K562 (cell line): ENCODE data around the gene CD22. TPM values are rescaled to one million over a fixed set of nuclear protein-coding genes. Genes with fewer than 3 reads are reported as not detected.

ENCODE experiments used
- CBX2 ChIP-seq: fragments of 200-600 bp; sonication (generic); IDR thresholded peaks from one replicate; pipeline ENCODE4 v1.6.1; 2012; ENCODE audit warnings: mild to moderate bottlenecking, low read length, inconsistent platforms; ENCODE audit not compliant: insufficient read depth, poor library complexity, severe bottlenecking
- GATAD2B ChIP-seq: fragments of 450-650 bp; IDR thresholded peaks from 2 replicates; pipeline ENCODE4 v1.6.1; 2017; ENCODE audit warnings: mild to moderate bottlenecking, borderline replicate concordance
- KAT7 ChIP-seq: sonication (generic); formaldehyde crosslinking; IDR thresholded peaks from 2 replicates; pipeline ENCODE4 v1.8.0; 2022; ENCODE audit warnings: missing genetic modification reagents, mild to moderate bottlenecking, borderline replicate concordance
- KLF6 ChIP-seq: fragments of 250-450 bp; sonication (Bioruptor Pico); IDR thresholded peaks from 2 replicates; pipeline ENCODE4 v1.4.0; 2020; ENCODE audit warnings: mild to moderate bottlenecking, moderate library complexity, borderline replicate concordance
- POLR3G ChIP-seq: IDR thresholded peaks from 2 replicates; pipeline ENCODE4 v1.6.1; 2011; ENCODE audit not compliant: insufficient read length, insufficient replicate concordance; ENCODE audit errors: extremely low read depth
- SMARCA4 ChIP-seq: fragments of 450-650 bp; IDR thresholded peaks from 2 replicates; pipeline ENCODE4 v1.6.1; 2016
- TEAD2 ChIP-seq: fragments of 450-650 bp; IDR thresholded peaks from 2 replicates; pipeline ENCODE4 v1.6.1; 2016; ENCODE audit warnings: missing genetic modification characterization, control low read depth, missing compliant biosample characterization
- TOE1 ChIP-seq, 2 experiments: fragments of 450-650 bp in 1 of 2; sonication (generic) in 1 of 2; formaldehyde crosslinking in 1 of 2; IDR thresholded peaks; 2 replicates each; pipeline versions ENCODE4 v1.7.1 to v1.8.0; 2016 to 2022; ENCODE audit warnings: borderline replicate concordance in 2 of 2, mild to moderate bottlenecking in 2 of 2, antibody characterized with exemption in 1 of 2, inconsistent platforms in 1 of 2, low read depth in 1 of 2, missing genetic modification reagents in 1 of 2, moderate library complexity in 1 of 2
- ZBTB8A ChIP-seq: fragments of 450-650 bp; IDR thresholded peaks from 2 replicates; pipeline ENCODE4 v1.6.1; 2018; ENCODE audit warnings: mild to moderate bottlenecking, moderate library complexity; ENCODE audit not compliant: partially characterized antibody
- ZNF445 ChIP-seq: fragments of 250-450 bp; sonication (Bioruptor Pico); IDR thresholded peaks from 2 replicates; pipeline ENCODE4 v1.4.0; 2020; ENCODE audit warnings: low read depth, mild to moderate bottlenecking, moderate library complexity
- ZNF589 ChIP-seq: fragments of 200-800 bp; sonication (Bioruptor generic); IDR thresholded peaks from 2 replicates; pipeline ENCODE4 v1.6.1; 2016; ENCODE audit warnings: low read depth, missing genetic modification characterization, missing compliant biosample characterization
- ZNF717 ChIP-seq: fragments of 250-450 bp; sonication (Bioruptor Pico); IDR thresholded peaks from 2 replicates; pipeline ENCODE4 v1.5.0; 2021
- polyA plus RNA-seq, 8 experiments: library from polyadenylated mRNA; depleted of rRNA in 4 of 8; stranded (reverse) in 5 of 8; unstranded in 3 of 8; fragments of >200 nt; fragmentation: Nextera tagmentation in 2 of 8; fragmentation: Illumina TruSeq in 1 of 8; extraction: Ambion mirVana in 2 of 8; extraction: Trizol in 1 of 8; gene quantifications; 2 replicates each; pipeline versions ENCODE4 v1.2.1 to v1.2.3, GENCODE V29; 2011 to 2014; ENCODE audit warnings: inconsistent platforms in 1 of 8, missing spikeins in 1 of 8
- total RNA-seq, 7 experiments: library from RNA; depleted of rRNA in 6 of 7; stranded (reverse); fragments of >200 nt in 6 of 7; fragmentation: Illumina TruSeq in 2 of 7; extraction: Trizol in 2 of 7; gene quantifications; 2 replicates each; pipeline versions ENCODE4 v1.2.1 to v1.2.3, GENCODE V29; 2011 to 2021; ENCODE audit warnings: low replicate concordance in 1 of 7
- TF ChIP-seq, protein P1 (sequence below), 2 experiments: fragments of 450-650 bp; IDR thresholded peaks; 2 replicates each; pipeline ENCODE4 v1.6.1; 2016; ENCODE audit warnings: mild to moderate bottlenecking in 2 of 2, borderline replicate concordance in 1 of 2, low read depth in 1 of 2, moderate library complexity in 1 of 2
- TF ChIP-seq, protein P2 (sequence below): fragments of 450-650 bp; formaldehyde crosslinking; IDR thresholded peaks from 2 replicates; pipeline ENCODE4 v1.4.0; 2020; ENCODE audit warnings: mild to moderate bottlenecking
- TF ChIP-seq, protein P3 (sequence below), 2 experiments: fragments of 450-650 bp in 1 of 2; IDR thresholded peaks; 2 replicates each; pipeline ENCODE4 v1.6.1; 2011 to 2017; ENCODE audit warnings: low read depth in 2 of 2, antibody characterized with exemption in 1 of 2, borderline replicate concordance in 1 of 2, low read length in 1 of 2, mild to moderate bottlenecking in 1 of 2, mixed read lengths in 1 of 2; ENCODE audit not compliant: control insufficient read depth in 1 of 2

Gene CD22
- total and polyA plus RNA-seq, 9 of the 15 experiments (the other 6 are each of a cell fraction or from before 2014, with no cell fraction given) = 0.29 to 5.0 (median 3.5) TPM

DNA sequence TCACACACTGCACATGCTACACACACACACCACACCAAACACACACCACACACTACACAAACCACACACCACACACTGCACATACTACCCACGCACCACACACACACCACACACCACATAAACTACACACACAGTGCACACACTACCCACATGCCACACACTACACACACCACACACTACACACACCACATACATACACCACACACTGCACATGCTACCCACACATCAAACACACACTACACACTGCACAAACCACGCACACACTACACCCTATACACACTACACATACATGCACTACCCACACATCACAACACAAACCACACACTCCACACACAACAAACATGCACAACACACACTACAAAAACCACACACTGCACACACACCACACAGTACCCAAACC is 31.1 kb upstream of the CD22 start (continued):
- TF ChIP-seq, protein P1, sequence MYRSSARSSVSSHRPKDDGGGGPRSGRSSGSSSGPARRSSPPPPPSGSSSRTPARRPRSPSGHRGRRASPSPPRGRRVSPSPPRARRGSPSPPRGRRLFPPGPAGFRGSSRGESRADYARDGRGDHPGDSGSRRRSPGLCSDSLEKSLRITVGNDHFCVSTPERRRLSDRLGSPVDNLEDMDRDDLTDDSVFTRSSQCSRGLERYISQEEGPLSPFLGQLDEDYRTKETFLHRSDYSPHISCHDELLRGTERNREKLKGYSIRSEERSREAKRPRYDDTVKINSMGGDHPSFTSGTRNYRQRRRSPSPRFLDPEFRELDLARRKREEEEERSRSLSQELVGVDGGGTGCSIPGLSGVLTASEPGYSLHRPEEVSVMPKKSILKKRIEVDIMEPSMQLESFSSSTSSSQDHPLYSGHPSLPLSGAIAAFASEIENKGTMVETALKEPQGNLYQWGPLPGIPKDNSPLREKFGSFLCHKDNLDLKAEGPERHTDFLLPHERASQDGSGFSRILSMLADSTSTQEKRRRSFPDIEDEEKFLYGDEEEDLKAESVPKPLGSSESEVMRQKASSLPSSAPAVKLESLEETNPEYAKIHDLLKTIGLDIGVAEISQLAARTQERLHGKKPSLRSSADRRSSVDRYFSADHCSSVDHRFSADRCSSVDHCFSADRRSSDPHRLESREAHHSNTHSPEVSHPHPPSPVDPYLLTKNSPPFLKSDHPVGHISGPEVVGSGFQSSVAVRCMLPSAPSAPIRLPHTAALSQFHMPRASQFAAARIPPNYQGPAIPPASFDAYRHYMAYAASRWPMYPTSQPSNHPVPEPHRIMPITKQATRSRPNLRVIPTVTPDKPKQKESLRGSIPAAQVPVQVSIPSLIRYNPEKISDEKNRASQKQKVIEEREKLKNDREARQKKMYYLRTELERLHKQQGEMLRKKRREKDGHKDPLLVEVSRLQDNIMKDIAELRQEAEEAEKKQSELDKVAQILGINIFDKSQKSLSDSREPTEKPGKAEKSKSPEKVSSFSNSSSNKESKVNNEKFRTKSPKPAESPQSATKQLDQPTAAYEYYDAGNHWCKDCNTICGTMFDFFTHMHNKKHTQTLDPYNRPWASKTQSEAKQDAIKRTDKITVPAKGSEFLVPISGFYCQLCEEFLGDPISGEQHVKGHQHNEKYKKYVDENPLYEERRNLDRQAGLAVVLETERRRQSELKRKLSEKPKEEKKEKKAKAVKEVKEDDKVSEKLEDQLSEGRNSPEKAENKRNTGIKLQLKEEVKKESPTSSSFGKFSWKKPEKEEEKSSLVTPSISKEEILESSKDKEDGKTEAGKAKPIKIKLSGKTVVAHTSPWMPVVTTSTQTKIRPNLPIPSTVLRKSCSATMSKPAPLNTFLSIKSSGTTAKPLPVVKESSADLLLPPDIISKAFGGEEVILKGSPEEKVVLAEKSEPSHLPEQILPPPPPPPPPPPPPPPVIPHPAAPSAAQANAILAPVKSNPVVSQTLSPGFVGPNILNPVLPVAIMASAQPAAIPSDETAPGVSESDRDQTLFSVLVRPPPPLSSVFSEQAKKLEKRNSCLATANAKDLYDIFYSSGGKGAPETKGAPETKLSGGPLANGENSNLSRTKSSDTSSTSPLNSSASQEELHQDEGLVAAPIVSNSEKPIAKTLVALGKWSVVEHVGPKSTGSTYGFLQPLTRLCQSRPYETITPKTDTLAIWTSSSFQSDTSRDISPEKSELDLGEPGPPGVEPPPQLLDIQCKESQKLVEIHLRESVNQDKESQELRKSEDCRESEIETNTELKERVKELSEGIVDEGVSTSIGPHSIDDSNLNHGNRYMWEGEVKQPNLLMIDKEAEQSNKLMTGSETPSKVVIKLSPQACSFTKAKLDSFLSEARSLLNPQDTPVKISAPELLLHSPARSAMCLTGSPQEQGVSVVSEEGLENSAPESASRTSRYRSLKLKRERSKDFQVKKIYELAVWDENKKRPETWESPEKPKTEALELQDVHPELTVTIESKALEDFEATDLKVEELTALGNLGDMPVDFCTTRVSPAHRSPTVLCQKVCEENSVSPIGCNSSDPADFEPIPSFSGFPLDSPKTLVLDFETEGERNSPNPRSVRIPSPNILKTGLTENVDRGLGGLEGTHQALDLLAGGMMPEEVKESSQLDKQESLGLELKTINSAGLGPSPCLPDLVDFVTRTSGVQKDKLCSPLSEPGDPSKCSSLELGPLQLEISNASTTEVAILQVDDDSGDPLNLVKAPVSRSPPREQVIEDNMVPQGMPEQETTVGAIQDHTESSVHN (IDR thresholded peaks at IDR 0.05; ENCODE audit: borderline replicate concordance in 1 of 2, low read depth in 1 of 2) = no peak
- TF ChIP-seq ZNF717 (no peak), ZBTB8A (no peak), TOE1 (IDR thresholded peaks at IDR 0.05; ENCODE audit: borderline replicate concordance) (no peak), TOE1 (CRISPR knock-in tag; IDR thresholded peaks at IDR 0.05; ENCODE audit: borderline replicate concordance, low read depth) (no peak), KLF6 (CRISPR knock-in tag) (no peak), KAT7 (no peak), ZNF589 (CRISPR knock-in tag) (no peak), POLR3G (no peak), ZNF445 (CRISPR knock-in tag) (no peak), SMARCA4 (no peak), GATAD2B (no peak), TEAD2 (tag) (no peak), CBX2 (no peak)
- TF ChIP-seq, protein P2, sequence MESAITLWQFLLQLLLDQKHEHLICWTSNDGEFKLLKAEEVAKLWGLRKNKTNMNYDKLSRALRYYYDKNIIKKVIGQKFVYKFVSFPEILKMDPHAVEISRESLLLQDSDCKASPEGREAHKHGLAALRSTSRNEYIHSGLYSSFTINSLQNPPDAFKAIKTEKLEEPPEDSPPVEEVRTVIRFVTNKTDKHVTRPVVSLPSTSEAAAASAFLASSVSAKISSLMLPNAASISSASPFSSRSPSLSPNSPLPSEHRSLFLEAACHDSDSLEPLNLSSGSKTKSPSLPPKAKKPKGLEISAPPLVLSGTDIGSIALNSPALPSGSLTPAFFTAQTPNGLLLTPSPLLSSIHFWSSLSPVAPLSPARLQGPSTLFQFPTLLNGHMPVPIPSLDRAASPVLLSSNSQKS (CRISPR knock-in tag) = no peak
- TF ChIP-seq, protein P3, sequence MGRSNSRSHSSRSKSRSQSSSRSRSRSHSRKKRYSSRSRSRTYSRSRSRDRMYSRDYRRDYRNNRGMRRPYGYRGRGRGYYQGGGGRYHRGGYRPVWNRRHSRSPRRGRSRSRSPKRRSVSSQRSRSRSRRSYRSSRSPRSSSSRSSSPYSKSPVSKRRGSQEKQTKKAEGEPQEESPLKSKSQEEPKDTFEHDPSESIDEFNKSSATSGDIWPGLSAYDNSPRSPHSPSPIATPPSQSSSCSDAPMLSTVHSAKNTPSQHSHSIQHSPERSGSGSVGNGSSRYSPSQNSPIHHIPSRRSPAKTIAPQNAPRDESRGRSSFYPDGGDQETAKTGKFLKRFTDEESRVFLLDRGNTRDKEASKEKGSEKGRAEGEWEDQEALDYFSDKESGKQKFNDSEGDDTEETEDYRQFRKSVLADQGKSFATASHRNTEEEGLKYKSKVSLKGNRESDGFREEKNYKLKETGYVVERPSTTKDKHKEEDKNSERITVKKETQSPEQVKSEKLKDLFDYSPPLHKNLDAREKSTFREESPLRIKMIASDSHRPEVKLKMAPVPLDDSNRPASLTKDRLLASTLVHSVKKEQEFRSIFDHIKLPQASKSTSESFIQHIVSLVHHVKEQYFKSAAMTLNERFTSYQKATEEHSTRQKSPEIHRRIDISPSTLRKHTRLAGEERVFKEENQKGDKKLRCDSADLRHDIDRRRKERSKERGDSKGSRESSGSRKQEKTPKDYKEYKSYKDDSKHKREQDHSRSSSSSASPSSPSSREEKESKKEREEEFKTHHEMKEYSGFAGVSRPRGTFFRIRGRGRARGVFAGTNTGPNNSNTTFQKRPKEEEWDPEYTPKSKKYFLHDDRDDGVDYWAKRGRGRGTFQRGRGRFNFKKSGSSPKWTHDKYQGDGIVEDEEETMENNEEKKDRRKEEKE (IDR thresholded peaks at IDR 0.05; ENCODE audit: borderline replicate concordance in 1 of 2, control insufficient read depth in 1 of 2, low read depth in 2 of 2, low read length in 1 of 2) = no peak
